Measurements from ENCODE around the gene FGGY.
"Not testable (repeated sequence)": the region's sequence is repeated elsewhere in the genome, so short reads cannot be mapped to it uniquely, and the experiment has no call there.

The FGGY gene

GRCh38 chr1:59690171-59690930 lies 393.5 kb downstream of the FGGY start:
- no peak for DNase-seq

DNA sequence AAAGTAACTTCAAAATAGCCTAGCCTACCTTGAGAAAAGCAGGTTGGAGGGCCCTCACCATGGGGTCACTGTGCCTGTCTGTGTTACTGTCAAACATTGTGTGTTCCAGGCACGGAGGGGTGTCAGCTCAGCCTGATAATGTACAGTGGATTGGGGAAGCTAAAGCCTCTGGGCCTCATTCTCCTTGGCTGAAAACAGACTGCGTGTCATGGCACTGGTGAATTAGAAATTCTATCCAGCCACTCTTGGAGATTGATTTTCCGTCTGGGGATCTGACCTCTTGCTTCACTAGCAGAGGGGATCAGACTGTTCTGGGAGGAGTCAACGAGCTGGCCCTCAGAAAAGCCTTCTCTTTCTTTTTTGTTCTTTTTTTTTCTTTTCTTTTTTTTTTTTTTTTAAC lies 394.4 kb downstream of the FGGY start:
- DNase-seq = no peak

DNA sequence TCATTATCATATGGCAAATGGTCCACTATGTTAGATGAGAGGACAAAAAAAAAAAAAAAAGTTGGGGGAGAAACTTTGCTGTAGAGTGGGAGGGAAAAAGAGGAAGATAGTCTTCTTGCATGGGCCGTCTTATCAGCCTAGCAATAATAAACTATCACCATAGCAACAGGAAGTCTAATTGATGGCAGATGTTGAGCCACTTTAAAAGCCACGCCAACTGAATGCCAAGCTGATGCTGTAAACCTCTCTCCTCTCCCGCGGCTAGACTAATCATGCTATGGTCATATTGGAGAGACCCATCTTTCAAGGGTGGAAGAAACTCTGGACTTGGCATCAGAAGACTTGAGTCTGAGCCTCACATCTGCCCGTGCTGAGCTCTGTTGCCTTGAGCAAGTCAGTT lies 395.7 kb downstream of the FGGY start:
- DNase-seq = no peak

DNA sequence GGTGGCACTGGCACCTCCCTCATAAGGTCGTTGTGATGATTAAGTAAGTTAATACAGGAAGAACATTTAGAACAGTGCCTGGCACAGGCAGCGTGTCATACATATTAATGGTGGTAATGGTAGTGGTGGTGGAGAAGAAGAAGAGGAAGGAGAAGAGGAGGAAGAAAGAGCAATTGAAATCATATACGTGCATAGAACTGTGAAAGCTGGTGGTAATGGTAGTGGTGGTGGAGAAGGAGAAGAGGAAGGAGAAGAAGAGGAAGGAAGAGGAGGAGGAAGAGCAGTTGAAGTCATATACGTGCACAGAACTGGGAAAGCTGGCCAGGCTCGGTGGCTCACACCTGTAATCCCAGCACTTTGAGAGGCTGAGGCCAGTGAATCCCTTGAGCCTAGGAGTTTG lies 396.5 kb downstream of the FGGY start:
- no peak for DNase-seq

- DNase-seq = no peak
Observed at GRCh38 chr1:59695252-59695651, 398.4 kb downstream of the FGGY start.

GRCh38 chr1:59696421-59697115 lies 399.7 kb downstream of the FGGY start:
- DNase-seq = no peak

- DNase-seq = no peak
Observed at GRCh38 chr1:59697150-59697800, 400.4 kb downstream of the FGGY start.

- DNase-seq = no peak
Observed at GRCh38 chr1:59698386-59698785, 401.5 kb downstream of the FGGY start.

GRCh38 chr1:59699227-59699847 lies 402.4 kb downstream of the FGGY start:
- DNase-seq = peak; percentile 45

- no peak for DNase-seq
Observed at GRCh38 chr1:59701376-59701775, 404.5 kb downstream of the FGGY start.

GRCh38 chr1:59703226-59703917 lies 406.5 kb downstream of the FGGY start:
- no peak for DNase-seq

- no peak for DNase-seq
Observed at GRCh38 chr1:59703918-59704378, 407.1 kb downstream of the FGGY start.

- DNase-seq = no peak
Observed at GRCh38 chr1:59704716-59705115, 407.8 kb downstream of the FGGY start.

GRCh38 chr1:59705466-59706302 lies 408.8 kb downstream of the FGGY start:
- DNase-seq = no peak

DNA sequence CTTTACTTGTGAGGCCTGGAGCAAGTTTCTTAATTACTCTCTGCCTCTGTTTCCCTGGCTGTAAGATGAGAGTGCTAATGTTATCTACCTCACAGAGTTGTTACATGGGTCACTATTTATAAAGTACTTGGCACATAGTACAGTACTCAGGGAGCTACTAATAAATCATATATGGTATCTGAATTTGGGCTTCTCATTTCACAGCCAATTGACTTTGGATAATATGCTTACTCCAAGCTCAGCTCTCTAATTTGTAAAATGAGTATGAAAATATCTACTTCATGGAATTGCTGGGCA lies 409.4 kb downstream of the FGGY start:
- DNase-seq = no peak

GRCh38 chr1:59707178-59707791 lies 410.4 kb downstream of the FGGY start:
- no peak for DNase-seq

DNA sequence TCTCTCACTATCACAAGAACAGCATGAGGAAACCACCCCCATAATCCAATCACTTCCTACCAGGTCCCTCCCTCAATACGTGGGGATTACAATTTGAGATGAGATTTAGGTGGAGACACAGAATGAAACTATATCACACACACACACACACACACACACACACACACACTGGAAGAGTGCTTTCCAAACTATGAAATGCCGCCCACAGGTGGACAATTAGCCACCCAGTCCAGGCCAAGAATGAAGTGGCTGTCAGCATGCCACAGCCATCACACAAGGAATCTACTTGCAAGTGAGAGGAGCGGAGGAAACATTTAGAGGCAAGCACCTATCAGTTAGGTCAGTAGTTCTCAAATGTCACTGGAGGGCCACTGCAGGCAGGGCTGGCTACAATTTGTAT lies 412.4 kb downstream of the FGGY start:
- no peak for DNase-seq

DNA sequence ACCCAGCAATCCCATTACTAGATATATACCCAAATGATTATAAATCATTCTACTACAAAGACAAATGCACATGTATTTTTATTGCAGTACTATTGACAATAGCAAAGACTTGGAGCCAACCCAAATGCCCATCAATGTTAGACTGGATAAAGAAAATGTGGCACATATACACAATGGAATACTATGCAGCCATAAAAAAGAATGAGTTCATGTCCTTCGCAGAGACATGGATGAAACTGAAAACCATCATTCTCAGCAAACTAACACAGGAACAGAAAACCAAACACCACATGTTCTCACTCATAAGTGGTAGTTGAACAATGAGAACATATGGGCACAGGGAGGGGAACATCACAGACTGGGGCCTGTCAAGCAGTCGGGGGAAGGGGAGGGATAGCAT lies 414.0 kb downstream of the FGGY start:
- not testable (repeated sequence) for DNase-seq

DNA sequence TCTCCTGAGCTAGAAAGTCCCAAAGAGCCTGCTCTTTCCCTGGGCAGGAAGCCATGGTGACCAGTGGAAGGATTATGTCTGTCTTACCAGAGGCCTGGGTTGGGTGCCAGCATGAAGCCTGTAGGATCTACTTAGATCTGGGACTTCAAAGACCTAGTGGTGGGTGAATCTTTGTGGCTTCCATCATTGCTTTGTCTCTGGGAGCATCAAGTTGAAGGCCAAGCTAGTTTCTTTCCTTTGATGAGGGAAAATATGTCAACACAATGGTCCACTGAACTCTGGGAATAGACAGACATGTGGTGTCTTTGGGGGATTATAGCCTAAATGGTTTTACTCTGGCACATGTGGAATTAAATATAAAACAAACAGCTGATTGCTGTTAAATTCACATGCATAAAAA lies 417.3 kb downstream of the FGGY start:
- DNase-seq = no peak

DNA sequence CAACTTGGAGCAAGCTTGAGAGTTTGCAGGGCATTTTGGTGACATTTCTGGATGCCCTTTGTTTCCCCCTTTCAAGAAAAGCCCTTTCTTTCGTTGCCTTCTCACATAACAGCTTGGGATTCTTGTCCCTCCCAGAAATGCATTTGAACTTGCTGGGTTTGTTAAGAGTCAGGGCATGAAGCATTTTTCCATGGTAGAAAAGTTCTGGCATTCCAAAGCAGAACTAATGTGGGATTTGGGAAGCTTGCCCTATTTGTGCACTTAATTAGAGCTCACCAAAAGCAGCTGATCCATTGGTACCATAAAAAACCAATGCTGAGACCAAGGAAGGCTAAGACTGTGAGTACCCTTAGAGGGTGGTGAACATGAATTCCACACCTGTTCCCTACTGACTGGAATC lies 418.1 kb downstream of the FGGY start:
- DNase-seq = no peak

GRCh38 chr1:59716832-59717231 lies 419.9 kb downstream of the FGGY start:
- DNase-seq = no peak

All from NCI-H526 treated with DMSO at 0.1 percent for 48 hours (cell line).